ENCODE results near the gene CACNB2. TPM values are rescaled to one million over a fixed set of nuclear protein-coding genes. Genes with fewer than 3 reads are reported as not detected.
"Not testable (repeated sequence)": the region's sequence is repeated elsewhere in the genome, so short reads cannot be mapped to it uniquely, and the experiment has no call there.

The CACNB2 gene
- total RNA-seq, 1 donor from 2014 or later: not detected

DNA sequence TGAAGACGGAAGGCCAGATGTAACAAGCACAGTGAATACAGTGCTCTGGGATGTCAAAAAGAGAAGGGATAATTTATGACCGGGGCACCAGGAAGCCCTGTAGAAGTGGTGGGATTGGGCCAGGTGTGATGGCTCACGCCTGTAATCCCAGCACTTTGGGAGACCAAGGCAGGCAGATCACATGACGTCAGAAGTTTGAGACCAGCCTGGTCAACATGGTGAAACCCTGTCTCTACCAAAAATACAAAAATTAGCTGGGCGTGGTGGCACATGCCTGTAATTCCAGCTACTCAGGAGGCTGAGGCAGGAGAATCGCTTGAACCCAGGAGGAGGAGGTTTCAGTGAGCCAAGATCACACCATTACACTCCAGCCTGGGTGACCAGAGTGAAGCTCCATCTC is 305.4 kb downstream of the CACNB2 start:
- intact Hi-C loops (cut with micrococcal nuclease): not testable (repeated sequence)

DNA sequence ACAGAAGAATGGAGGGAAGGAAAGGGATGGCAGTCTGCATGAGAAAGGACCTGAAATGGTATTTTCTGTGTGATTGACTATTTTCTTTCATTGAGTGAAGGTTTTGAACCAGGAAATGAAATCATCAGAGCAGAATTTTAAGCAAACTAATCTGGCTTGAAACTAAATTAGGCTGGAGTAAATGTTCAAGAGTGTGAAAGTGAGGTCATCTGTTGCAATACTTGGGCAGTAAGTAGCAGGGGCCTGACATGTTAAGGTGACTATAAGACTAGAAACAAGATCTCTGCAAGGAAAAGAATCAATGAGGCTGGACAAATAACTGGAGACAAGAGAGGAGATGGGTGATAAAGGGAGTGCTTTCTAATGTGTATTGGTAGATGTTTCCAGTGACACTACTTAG is 306.0 kb downstream of the CACNB2 start:
- intact Hi-C loops (cut with micrococcal nuclease): no loop called here

DNA sequence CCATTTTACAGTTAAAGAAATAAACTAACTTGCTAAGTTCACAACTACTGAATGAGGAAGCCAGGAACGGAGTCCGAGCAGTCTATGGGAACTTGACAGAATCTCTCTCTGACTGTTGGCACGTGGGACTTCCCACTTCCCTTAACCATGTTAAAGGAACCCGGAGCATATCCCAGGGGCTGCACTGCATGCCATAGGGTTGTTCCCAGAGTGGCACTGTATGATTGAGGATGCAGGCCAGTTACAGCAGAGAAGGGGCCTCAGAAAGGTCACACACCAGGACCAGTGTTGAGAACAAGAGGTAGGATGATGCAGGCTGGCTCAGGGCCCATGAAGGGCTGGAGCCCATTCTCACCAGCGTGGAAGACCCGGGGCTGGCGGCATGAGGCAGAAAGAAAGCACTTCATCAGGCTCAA is 309.4 kb downstream of the CACNB2 start:
- intact Hi-C loops (cut with micrococcal nuclease): no loop called here

DNA sequence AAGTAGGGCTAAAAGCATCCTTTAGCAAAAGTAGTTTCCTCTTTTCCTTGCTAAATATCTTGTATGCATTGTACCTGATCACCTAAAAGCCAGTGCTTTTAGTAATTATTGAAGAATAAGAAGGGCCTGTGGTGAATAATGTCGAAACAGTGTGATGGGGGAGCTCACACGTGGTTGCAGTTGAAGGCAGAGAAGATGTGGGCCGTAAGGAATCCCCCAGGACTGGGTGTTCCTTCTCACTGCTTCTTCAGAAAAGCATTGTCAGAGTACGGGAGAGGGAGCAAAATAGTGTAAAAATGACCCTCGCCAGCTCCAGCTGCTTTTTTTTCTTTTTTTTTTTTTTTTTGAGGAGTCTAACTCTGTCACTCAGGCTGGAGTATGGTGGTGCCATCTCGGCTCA is 310.1 kb downstream of the CACNB2 start:
- intact Hi-C loops (cut with micrococcal nuclease): no loop called here

DNA sequence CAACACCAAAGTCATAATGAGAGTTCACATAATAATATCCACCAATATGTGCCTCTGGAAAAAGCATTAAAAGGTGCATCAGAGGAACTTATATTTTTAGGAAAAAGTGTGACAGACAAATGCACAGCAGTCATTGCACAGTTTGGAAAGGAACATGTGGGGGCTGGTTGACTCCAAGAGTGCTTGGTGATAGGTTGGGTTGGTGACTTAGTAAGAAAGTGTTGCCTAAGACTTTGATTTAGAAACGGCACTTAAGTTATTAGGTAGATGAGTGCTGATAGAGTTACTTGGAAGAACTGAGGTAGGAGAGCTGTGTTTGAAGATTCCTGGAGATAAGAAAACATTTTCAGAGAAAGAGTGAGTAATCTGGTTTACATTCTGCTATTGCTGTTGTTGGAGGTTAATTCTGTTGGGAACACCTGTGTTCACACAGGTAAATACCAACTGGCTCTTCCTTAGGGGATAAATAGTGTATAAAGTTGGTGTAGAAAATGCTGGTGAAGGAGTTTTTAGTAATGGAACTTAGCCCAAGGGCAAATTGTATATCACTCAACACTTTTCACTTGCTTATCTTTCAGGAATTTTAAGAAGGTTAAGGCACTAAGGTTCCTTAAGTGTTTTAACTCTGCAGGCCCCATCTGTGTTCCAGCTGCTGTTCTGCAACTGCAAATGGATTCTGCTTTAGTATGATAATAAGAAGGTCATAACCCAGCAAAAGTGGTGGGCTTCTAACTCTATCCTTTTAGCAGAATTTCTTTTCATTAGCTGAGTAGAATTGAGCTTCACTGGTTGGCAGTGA is 315.1 kb downstream of the CACNB2 start:
- intact Hi-C loops (cut with micrococcal nuclease): no loop called here

GRCh38 chr10:18456984-18457383 is 316.8 kb downstream of the CACNB2 start:
- intact Hi-C loops (cut with micrococcal nuclease): no loop called here

DNA sequence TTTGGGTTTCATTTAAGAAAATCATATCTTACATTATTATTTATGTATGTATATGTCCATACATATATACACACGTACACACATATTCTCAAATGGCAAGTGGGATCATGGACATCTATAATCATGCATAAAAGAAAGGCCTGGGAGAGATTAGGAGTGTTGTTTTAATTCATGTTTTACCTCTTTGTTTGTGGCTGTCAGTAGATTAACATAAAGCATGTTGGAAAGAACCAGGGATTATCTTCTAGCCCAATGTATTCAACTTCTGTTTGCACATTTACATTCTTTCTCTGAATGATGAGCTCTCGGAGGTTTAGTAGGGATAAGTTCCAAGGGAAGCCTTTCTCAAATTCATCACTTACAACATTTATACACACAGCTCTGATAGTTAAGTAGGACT is 319.8 kb downstream of the CACNB2 start:
- intact Hi-C loops (cut with micrococcal nuclease): no loop called here

GRCh38 chr10:18463673-18464211 is 323.5 kb downstream of the CACNB2 start:
- intact Hi-C loops (cut with micrococcal nuclease): no loop called here

DNA sequence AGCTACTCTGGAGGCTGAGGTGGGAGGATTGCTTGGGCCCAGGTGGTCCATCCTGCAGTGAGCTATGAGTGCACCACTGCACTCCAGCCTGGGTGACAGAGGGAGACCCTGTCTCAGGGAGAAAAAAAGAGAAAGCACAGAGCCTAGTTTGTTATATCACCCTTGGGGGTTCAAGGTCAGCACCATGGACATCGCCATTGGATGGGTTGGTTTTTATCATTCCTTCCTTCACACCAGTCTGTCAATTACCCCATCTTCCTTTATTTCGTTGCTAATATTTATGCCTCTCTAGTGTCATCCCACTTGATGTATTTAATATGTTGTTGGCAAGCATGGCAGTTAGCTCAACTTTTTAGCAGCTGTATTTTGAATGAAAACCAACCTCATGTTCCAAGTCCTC is 328.9 kb downstream of the CACNB2 start:
- intact Hi-C loops (cut with micrococcal nuclease): no loop called here

DNA sequence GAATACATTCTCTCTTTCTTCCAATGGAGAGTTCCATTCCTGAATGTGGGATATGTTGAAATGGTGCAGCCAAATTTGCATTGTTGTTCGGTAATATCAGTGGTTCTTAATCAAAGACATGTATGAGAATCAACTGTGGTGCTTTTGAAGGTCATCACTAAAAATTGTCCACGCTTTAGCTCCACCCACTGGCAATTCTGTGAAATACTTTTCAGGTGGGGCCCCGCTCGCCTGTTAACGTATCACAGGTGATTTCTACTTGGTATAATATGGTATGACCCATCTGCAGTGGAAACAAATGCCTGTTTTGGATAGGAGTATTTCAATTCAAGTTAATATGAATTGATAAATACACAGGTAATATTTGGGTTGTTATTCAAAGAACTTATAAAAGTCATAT is 332.8 kb downstream of the CACNB2 start:
- intact Hi-C loops (cut with micrococcal nuclease): loop anchor here (5.0 kb wide), 1 partner anchor 179 kb away; the partner anchor contains the start of gene NSUN6

- intact Hi-C loops (cut with micrococcal nuclease): loop anchor here (5.0 kb wide), 1 partner anchor 179 kb away; the partner anchor contains the start of gene NSUN6
These were observed 333.3 kb downstream of the CACNB2 start for GRCh38 chr10:18473424-18474117.

DNA sequence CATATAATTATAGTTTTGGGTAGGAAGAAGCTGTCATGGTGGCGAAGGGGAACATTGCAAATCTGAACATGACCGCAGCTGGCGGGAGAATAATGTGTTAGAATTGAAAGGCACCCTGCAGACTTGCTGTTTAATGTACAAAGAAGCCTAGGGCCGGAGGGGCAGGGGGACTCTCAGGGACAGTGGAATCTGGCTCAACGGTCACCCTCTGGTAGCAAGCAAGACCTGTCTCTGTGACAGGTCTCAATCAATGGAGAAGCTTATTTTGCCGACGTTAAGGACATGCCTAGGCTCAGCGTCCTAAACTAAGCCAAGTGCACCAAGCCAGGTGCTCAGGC is 333.9 kb downstream of the CACNB2 start:
- intact Hi-C loops (cut with micrococcal nuclease): loop anchor here (5.0 kb wide), 1 partner anchor 178 kb away; the partner anchor contains the start of gene NSUN6

DNA sequence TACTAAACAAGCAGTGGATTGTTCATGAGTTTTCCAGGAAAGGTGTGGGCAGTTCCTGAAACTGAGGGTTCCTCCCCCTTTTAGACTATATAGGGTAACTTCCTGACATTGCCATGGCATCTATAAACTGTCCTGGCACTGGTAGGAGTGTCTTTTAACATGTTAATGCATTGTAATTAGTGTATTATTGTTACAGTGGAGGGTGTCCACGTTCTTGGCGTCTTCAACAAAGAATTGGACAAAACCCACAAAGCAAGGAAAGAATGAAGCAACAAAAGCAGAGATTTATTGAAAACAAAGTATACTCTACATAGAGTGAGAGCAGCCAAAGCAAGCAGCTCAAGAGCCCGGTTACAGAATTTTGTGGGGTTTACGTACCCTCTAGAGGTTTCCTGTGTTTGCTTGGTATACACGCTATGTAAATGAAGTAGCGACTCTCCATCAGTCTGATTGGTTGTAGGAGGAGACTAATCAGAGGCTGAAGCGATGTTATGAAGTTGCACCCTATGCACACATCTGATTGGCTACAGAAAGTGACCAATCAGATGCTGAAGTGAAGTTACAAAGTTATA is 335.9 kb downstream of the CACNB2 start:
- intact Hi-C loops (cut with micrococcal nuclease): no loop called here

GRCh38 chr10:18478354-18478753 is 338.1 kb downstream of the CACNB2 start:
- intact Hi-C loops (cut with micrococcal nuclease): no loop called here

DNA sequence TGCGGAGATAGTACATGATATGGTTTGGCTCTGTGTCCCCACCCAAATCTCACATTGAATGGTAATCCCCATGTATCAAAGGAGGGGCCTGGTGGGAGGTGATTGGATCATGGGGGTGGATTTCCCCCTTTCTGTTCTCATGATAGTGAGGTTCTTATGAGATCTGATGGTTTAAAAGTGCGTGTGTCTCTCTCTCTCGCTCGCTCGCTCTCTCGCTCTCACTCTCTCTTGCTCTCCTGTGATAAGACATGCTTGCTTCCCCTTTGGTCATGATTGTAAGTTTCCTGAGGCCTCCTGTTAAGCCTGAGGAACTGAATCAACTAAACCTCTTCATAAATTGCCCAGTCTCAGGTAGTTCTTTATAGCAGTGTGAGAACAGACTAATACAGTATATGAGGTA is 339.3 kb downstream of the CACNB2 start:
- intact Hi-C loops (cut with micrococcal nuclease): no loop called here

GRCh38 chr10:18483516-18484186 is 343.4 kb downstream of the CACNB2 start:
- intact Hi-C loops (cut with micrococcal nuclease): no loop called here

DNA sequence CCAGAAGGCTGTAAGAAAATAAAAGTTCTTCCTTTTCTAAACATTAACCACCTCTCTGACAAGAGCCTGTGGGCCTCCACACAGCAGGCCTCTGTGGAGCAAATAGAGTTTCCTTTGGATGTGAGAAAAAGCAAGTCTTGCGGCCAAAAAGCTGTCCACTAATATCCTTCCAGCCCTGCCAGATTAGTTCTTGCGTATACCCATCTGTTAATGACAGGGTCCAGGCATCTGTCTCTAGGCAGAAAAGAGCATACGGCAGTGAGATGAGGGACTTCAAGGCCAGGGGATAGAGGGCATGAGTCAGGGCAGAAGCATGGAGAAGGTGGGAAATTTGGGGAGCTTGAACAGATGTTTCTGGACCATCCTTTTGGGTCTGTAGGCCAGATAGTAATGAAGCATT is 346.2 kb downstream of the CACNB2 start:
- intact Hi-C loops (cut with micrococcal nuclease): no loop called here

- intact Hi-C loops (cut with micrococcal nuclease): no loop called here
These were observed 350.5 kb downstream of the CACNB2 start for GRCh38 chr10:18490755-18491154.

DNA sequence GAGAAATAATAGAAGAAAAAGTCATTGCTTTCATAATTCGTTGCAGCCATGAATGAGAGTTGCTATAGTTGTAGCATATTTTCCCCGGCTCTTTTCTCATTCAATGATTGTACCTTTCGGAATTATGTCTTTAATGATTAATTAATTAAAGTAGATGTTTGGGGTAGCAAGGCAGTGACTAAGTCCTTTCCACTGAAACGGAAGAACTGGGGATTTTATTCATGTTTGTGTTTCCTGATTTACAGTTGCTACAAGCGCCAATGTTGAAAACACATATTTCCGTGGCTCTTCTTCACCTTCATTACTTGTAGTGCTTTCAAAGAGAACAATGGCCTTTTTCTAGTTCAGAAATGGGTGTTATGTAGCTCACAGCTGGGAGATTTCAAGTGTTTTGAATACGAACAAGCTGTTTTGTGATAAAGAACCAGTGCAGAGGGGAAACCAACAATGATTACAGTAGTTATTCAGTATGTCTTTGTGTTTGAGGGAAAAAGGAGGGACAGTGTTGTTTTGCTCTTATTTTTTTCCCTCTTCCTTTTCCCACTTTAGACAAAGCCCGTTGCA is 357.7 kb downstream of the CACNB2 start:
- intact Hi-C loops (cut with micrococcal nuclease): no loop called here

GRCh38 chr10:18498998-18499397 is 358.8 kb downstream of the CACNB2 start:
- intact Hi-C loops (cut with micrococcal nuclease): no loop called here

- intact Hi-C loops (cut with micrococcal nuclease): loop anchor here (1.0 kb wide), 1 partner anchor 41 kb away; no protein-coding TSS in a partner anchor
These were observed 360.4 kb downstream of the CACNB2 start for GRCh38 chr10:18500576-18500975.
